H54 (cell line): ENCODE results near the gene PARVB.

Source experiments
- DNase-seq: peaks from one replicate; pipeline ENCODE4 v3.0.0; 2011; ENCODE audit warnings: low spot score, mixed read lengths; ENCODE audit not compliant: insufficient read length
- FAIRE-seq: peaks from 3 replicates; lab custom pipeline; 2011; peaks lifted over from hg19 to GRCh38; lab: Jason Lieb, UNC
- POLR2A ChIP-seq: IDR thresholded peaks from 2 replicates; pipeline ENCODE4 v1.6.1; 2011; ENCODE audit warnings: low read depth, mild to moderate bottlenecking, low read length

Gene PARVB

GRCh38 chr22:44026630-44027511 is 2.8 kb downstream of the PARVB start:
- FAIRE-seq (no peak), DNase-seq (no peak)
- TF ChIP-seq POLR2A, result no peak

- FAIRE-seq (no peak), DNase-seq (no peak)
- no peak for TF ChIP-seq POLR2A
Observed at GRCh38 chr22:44028091-44028490, 4.0 kb downstream of the PARVB start.

DNA sequence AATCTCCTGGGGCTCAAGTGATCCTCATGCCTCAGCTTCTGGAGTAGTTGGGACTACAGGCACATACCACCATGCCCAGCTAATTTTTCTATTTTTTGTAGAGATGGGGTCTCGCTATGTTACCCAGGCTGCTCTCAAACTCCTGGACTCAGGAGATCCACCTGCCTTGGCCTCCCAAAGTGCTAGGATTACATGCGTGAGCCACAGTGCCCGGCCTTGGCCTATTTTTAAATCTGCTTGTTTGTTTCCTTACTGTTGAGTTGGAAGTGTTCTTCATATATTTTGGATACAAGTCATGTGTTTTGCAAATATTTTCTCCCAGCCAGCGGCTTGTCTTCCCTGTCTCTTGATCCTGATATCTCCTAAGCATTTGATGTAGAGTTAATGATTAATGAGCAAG is 5.0 kb downstream of the PARVB start:
- DNase-seq (no peak), FAIRE-seq (no peak)
- TF ChIP-seq POLR2A, result no peak

DNA sequence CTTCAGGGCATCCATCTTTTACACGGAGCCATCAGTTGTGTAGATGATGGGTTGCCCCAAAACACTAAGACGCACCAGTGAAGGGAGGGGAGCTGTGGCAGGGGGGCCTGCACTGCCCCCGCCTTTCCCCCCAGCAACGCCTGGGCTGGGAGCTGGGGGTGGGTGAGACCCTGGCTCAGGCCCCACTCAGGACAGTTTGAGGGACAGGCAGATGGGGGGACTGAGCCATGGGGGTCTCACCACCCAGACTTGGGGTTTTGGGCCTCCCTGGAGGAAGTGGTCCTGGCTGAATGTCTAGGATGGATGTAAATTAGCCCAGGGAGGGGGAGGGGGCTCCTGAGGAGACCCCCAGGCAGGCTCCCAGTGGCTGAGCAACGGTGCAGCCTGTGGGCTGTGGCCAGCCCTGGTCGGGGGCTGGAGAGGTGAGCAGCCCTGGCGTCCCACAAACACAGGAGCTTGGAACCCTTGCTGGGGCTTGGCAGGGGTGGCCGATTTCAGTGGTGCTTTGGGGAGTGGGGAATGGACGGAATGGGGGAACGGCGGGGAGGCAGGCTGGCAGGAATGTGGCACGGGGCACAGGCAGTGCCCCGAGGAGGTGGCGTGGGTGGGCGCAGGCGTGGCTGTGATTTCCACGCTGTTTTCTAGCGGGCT is 6.1 kb downstream of the PARVB start:
- no peak for FAIRE-seq
- no peak for TF ChIP-seq POLR2A
- DNase-seq, result no peak

- FAIRE-seq, result no peak
- TF ChIP-seq POLR2A, result no peak
- DNase-seq, result no peak
Observed at GRCh38 chr22:44030702-44031082, 6.6 kb downstream of the PARVB start.

DNA sequence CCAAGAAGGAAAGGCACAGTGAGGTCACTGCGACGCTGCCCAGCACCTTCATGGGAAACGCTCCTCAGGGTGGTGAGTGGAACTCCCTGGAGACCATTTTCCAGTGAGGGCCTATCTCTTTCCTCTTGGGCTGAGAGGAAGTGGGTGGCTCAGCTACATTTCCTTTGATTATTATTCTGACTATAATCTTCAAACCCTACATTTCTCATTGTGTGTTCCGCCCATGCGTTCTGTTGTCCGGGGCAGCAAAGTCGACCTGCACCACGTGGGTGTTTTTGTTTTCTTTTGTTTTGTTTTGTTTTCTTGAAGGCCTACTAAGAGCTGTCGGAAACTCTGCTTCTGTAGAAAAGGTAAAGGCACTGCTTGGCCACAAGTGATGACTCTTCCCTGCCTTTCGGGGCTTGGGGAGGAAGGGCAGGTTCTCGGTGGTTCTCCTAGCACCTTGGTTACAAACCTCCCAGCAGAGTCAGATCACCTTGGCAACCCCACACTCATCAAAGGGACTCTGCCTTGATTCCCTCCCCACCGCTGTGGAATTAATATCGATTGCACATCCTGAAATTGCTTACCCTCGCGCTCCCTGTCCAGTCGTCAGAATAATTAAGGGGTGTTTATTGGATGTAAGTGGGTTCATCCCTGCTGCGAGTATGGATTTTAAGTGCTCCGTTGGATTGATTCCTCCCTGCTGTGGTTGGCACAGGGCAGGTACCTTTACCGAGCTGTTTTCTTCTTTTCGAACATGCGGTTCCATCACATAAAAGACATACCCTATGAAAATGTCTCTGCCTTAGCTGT is 7.3 kb downstream of the PARVB start:
- TF ChIP-seq POLR2A, result no peak
- no peak for DNase-seq
- no peak for FAIRE-seq

DNA sequence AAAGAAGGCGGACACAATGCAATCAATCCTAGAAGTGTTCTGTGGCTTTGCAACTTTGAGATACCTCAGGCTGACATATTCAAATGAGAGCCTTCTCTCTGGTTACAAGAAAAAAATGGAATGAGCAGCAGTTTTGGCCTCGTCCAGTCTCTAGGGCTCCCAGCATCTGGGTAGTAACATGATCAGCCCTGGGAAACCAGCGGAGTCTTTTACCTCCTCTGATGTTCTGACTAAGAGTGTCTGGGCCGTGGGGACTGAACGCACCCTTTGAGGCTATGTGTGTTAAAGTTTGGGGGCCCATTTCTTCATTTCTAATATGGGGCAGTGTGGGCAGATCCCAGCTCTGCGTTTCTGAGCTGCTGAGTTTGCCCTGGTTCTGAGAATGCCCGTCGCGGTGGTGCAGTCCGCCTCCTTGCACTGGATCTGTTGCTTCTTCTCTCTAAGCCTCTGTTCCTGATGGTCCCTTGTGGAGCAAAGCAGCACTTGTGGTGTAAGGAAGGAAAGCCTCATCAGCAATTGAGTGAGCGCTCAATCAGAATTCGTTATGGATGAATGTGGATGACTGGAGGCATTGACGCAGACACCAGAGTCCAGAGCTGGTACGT is 8.1 kb downstream of the PARVB start:
- FAIRE-seq, result no peak
- no peak for DNase-seq
- no peak for TF ChIP-seq POLR2A

DNA sequence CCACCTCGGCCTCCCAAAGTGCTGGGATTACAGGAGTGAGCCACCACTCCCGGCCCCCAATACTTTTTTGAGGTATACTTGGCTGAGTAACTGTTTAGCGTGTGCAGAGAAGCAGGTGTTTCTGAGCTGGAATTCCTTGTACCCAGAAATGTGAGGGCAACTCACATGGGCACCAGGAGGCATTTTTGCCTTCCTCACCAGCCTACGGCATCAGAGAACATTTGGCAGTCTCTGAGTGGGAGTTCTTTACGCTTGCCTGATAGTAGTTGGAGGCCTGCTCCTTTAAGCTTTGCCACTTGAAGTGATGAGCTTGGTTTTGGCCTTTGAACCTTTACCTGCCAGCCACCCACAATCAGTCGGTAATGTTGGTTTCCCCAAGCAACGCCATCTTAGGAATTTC is 9.2 kb downstream of the PARVB start:
- no peak for TF ChIP-seq POLR2A
- no peak for DNase-seq
- no peak for FAIRE-seq

DNA sequence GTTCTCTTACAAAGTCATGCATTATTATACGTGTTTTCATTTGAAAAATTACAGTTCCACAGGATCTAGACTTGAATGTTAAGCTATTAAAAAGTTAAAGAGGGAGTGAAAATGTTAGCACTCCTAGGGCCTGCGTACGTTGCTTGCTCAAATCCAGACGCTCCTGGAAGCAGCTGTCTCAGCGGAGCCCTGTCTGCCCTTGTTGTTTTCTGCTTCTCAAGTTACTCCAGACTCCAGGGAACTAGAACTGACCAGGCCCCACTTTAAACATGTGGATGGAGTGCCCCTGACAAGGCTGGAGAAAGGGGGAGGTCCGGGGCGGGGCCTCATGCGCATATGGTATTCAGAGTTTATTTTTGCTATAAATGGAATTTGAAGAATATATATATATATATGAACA is 9.6 kb downstream of the PARVB start:
- no peak for FAIRE-seq
- no peak for TF ChIP-seq POLR2A
- no peak for DNase-seq

- peak; percentile 94 for FAIRE-seq
Observed at GRCh38 chr22:44037519-44038375, 13.6 kb downstream of the PARVB start.

GRCh38 chr22:44039566-44040171 is 15.6 kb downstream of the PARVB start:
- no peak for DNase-seq
- no peak for TF ChIP-seq POLR2A
- FAIRE-seq, result no peak

More at GRCh38 chr22:44037519-44038375, 13.6 kb downstream of the PARVB start:
- DNase-seq, result peak; percentile 86
- TF ChIP-seq POLR2A, result no peak
